ENCODE data around the gene AQP7.
"Not testable (repeated sequence)": the region's sequence is repeated elsewhere in the genome, so short reads cannot be mapped to it uniquely, and the experiment has no call there.

AQP7 gene

DNA sequence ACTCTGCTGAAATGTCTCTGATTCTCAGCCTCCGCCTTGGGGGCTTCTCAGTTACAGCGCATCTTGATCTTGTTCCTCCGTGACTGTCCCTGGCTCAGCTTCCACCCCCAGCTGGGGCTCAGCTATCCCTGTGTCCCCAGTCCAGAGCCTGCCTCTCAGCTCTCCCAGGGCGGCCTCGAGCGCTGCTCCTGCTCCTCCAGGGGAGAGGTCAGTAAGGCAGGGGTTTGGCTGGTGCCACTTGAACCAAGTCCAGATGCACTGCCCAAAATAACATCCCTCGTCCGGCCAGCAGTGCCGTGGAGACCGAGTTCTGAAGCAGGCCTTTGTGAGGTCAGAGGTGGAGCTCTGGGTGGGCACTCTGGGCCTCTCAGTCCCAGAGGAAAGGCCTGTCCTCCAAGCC, at the start of gene AQP7:
Gene AQP7, minus strand, starts transcription at position 198 of the 400 bp plus-strand sequence. CDS start 1,306 bp downstream, outside the sequence.
- H3K4me3 ChIP-seq (ENCODE audit: low read depth, low read length) = not testable (repeated sequence)

DNA sequence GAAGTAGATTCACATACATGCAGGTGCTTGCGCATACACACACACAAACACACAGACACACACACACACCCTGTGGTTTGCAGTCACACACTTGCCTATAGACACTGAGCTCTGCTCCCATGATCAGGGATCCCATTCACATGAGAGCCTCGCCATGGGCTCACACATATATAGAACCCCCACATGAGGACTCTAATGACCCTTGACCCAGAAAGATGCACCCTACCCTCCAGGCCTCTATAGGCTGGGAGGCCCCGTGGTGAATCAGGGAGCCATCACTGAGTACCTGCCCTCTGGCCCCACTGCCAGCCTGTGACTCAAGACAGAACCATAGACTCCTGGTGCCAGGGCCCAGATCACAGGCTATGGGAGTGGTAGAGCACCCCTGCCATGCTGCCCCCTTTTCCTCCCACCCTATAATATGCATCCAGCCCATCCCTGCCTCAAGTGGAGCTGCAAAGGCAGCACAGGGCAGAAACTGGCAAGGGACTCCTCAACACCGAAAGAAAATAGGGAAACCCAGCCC, 48.3 kb upstream of the AQP7 start:
- TF ChIP-seq, protein P1, sequence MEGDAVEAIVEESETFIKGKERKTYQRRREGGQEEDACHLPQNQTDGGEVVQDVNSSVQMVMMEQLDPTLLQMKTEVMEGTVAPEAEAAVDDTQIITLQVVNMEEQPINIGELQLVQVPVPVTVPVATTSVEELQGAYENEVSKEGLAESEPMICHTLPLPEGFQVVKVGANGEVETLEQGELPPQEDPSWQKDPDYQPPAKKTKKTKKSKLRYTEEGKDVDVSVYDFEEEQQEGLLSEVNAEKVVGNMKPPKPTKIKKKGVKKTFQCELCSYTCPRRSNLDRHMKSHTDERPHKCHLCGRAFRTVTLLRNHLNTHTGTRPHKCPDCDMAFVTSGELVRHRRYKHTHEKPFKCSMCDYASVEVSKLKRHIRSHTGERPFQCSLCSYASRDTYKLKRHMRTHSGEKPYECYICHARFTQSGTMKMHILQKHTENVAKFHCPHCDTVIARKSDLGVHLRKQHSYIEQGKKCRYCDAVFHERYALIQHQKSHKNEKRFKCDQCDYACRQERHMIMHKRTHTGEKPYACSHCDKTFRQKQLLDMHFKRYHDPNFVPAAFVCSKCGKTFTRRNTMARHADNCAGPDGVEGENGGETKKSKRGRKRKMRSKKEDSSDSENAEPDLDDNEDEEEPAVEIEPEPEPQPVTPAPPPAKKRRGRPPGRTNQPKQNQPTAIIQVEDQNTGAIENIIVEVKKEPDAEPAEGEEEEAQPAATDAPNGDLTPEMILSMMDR (IDR thresholded peaks at IDR 0.05; ENCODE audit: borderline replicate concordance, insufficient read depth, low read depth, low read length) = no peak
- H3K4me3 ChIP-seq (ENCODE audit: low read depth, low read length) = no peak overlapping the region

DNA sequence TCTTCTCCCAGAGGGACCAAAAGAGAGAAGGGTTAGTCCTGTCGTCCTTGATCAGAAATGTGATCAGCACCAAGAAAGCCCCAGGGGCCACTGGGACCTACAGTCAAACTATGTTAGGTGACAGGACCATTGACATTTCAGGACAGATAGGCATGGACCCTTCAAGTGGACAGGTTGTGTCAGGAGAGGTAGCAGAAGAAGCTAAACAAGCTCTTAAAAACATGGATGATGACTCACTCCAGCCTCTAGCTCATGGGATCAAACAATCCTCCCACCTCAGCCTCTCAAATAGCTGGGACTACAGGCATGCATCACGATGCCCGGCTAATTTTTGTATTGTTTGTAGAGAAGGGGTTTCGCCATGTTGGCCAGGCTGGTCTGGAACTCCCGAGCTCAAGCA, 47.3 kb upstream of the AQP7 start:
- TF ChIP-seq, protein P1 (IDR thresholded peaks at IDR 0.05; ENCODE audit: borderline replicate concordance, insufficient read depth, low read depth, low read length) = no peak
- no peak overlapping the region for H3K4me3 ChIP-seq (ENCODE audit: low read depth, low read length)

DNA sequence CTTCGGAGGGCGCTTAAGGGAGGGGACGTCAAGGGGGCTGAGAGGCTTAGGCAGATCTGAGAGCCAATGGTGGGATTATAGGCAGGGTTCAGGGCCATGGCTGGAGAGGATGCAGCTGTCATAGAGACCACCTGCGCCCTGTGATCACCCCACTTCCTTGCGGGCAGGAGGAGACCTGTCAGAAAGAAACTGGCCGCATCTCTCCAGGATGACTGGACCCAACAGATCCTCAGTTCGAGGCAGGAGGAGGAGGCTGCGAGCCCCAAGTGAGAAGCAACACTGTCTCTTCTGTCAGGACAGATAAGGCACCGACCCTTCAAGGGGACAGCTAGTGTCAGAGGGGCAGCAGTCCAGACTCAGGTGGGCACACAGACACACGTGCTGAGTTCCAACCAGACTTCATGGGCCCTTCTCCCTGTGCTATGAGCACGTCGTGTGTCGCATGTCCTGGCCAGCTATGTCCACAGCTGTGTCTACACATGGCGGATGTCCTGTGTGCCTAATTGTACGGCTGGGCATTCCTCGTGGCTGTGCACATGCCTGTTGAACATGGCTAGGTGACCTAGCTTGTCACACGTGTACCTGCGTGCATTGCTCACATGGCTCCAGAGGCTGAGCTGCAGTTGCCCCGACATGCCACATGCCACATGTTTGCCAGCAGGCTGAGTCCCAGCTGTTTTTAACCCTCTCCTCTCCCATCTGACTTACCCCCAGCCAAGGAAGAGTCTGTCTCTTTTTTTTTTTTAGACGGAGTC, 45.6 kb upstream of the AQP7 start:
- TF ChIP-seq, protein P1 (IDR thresholded peaks at IDR 0.05; ENCODE audit: borderline replicate concordance, insufficient read depth, low read depth, low read length) = no peak
- no peak overlapping the region for H3K4me3 ChIP-seq (ENCODE audit: low read depth, low read length)

DNA sequence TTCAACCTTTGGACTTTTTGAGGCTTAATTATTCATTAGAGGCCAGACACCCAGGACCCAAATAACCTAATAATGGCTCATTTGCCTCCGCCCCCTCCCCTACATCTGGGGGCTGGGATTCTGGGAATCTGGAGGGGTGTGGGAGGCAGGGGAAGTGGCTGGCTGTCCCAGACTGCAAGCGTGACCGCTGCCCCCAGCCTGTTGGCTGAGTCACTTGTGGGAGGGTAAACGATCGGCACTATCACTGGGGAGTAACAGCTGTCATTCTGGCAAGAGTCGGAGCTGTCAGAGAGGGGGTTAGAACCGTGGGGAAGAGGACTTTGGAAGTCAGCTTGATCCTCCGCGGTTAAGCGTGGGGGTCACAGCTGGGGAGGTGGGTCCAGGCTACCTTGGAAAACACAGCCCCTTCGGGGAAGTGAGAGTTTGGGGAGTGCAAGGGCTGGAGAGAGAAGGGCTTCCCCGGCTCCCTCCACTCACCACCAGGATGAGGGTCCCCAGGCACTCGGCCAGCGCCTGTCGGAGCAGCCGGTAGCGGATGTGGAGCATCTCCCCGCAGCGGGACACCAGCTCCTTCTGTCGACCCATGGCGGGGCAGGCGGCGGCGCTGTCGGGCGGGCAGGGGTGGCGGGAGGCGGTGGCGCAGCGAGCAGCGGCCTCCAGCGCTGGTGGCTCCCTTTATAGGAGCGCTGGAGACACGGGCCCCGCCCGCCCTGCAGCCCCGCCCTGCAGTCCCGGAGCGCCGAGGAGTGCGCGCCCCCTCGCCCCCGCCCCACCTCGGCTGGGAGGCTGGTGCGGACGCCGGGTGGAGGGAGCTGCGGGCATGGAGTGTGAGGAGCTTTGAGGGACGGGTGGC, 44.8 kb upstream of the AQP7 start, which contains the start of gene AQP3:
Gene AQP3, minus strand, starts transcription at position 648 of the 853 bp plus-strand sequence. Its CDS starts 63 bp downstream, at position 585.
- TF ChIP-seq, protein P1 (IDR thresholded peaks at IDR 0.05; ENCODE audit: borderline replicate concordance, insufficient read depth, low read depth, low read length) = peak; percentile 33; the same call in 1 of the 2 replicates
- no peak within 1 kb of the TSS for H3K4me3 ChIP-seq (ENCODE audit: low read depth, low read length)

DNA sequence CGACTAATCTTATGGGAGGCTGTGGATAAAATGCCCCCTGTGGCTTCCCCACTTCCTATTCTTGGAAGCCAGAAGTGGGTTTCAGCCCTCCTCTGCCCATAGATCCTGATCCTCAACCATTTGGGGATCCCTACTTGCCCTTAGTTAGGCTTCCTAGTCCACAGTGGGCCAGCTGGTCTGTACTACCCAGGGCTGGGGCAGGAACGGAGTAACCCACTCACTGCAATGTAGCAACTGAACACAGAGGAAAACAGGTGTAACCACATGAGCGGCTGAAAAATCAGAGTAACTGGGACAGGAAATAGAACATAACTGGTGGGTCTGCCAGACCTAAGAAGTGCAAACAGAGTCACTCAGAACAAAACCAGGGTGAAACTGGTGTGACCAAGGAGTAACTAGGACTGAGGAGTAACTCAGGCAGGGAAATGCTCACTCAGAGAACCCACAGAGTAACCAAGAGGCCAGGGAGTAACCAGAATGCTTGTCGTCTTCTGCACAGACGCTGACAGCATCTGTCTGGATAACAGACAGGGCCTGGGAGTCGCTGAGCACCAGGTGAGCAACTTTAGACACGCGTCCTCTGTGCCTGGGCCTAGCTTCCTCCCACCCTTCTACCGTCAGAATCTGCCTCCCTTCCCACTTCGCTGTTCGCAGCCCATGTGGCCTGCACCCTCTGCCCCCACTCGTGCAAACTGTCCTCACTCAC, 44.0 kb upstream of the AQP7 start:
- H3K4me3 ChIP-seq (ENCODE audit: low read depth, low read length) = no peak overlapping the region
- TF ChIP-seq, protein P1 (IDR thresholded peaks at IDR 0.05; ENCODE audit: borderline replicate concordance, insufficient read depth, low read depth, low read length) = no peak
